ENCODE measurements around the gene DCAF6. TPM values are rescaled to one million over a fixed set of nuclear protein-coding genes. Genes with fewer than 3 reads are reported as not detected.
"Not testable (repeated sequence)": the region's sequence is repeated elsewhere in the genome, so short reads cannot be mapped to it uniquely, and the experiment has no call there.

DCAF6 gene
- total RNA-seq, 1 experiment from 2014 or later: 41.9 TPM

- CTCF ChIA-PET: interaction anchor here (1.2 kb wide), 1 partner anchor 8 kb away, joined by 5 read pairs; the partner anchor contains the start of genes DCAF6 and MPC2
- no peaks in the 10 kb centered on the region for H3K27me3 ChIP-seq (replicated peaks; ENCODE audit: control insufficient read depth, insufficient read depth, low read length)
- intact Hi-C loops (cut with micrococcal nuclease; ENCODE audit: unreplicated experiment): loop anchor here (5.0 kb wide), 1 partner anchor 106 kb away; no protein-coding TSS in a partner anchor
- DNase-seq: no peak
- no peaks in the 10 kb centered on the region for H3K9me3 ChIP-seq
- Mint-ChIP-seq H3K36me3 (ENCODE audit: insufficient read depth, unreplicated experiment) (peaks cover 11% of the 10 kb centered on the region), H3K27ac (ENCODE audit: unreplicated experiment) (peak overlapping the region; percentile 30), H3K4me3 (ENCODE audit: unreplicated experiment) (peak overlapping the region; percentile 65), H3K9me3 (ENCODE audit: unreplicated experiment) (no peaks in the 10 kb centered on the region), H3K4me1 (ENCODE audit: low read depth, unreplicated experiment) (peaks cover 22% of the 10 kb centered on the region), H3K27me3 (ENCODE audit: insufficient read depth, unreplicated experiment) (no peaks in the 10 kb centered on the region)
- H3K36me3 ChIP-seq (ENCODE audit: control insufficient read depth, insufficient read depth, low read length): no peaks in the 10 kb centered on the region
- peak overlapping the region; percentile 29 for H3K4me3 ChIP-seq (ENCODE audit: low read depth, low read length)
- TF ChIP-seq, protein P1, sequence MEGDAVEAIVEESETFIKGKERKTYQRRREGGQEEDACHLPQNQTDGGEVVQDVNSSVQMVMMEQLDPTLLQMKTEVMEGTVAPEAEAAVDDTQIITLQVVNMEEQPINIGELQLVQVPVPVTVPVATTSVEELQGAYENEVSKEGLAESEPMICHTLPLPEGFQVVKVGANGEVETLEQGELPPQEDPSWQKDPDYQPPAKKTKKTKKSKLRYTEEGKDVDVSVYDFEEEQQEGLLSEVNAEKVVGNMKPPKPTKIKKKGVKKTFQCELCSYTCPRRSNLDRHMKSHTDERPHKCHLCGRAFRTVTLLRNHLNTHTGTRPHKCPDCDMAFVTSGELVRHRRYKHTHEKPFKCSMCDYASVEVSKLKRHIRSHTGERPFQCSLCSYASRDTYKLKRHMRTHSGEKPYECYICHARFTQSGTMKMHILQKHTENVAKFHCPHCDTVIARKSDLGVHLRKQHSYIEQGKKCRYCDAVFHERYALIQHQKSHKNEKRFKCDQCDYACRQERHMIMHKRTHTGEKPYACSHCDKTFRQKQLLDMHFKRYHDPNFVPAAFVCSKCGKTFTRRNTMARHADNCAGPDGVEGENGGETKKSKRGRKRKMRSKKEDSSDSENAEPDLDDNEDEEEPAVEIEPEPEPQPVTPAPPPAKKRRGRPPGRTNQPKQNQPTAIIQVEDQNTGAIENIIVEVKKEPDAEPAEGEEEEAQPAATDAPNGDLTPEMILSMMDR (IDR thresholded peaks at IDR 0.05; ENCODE audit: insufficient read depth in 1 of 2, low read depth in 1 of 2, low read length in 1 of 2, severe bottlenecking in 1 of 2, unreplicated experiment in 1 of 2): no peak
- BruUV-seq (replicated peaks): no TSS peak
- H3K4me1 ChIP-seq: peaks cover 51% of the 10 kb centered on the region
- POLR2A ChIA-PET: interaction anchor here (0.7 to 0.8 kb wide), 2 partner anchors 9 to 10 kb away, joined by 3 to 4 read pairs; no protein-coding TSS in a partner anchor
Observed at GRCh38 chr1:167928457-167928852, 8.0 kb upstream of the DCAF6 start.

GRCh38 chr1:167928919-167929318, 7.6 kb upstream of the DCAF6 start:
- H3K27me3 ChIP-seq (replicated peaks; ENCODE audit: control insufficient read depth, insufficient read depth, low read length); DNase-seq; H3K9me3 Mint-ChIP-seq (ENCODE audit: unreplicated experiment); BruUV-seq (replicated peaks); H3K9me3 ChIP-seq; H3K27ac Mint-ChIP-seq (ENCODE audit: unreplicated experiment); H3K36me3 ChIP-seq (ENCODE audit: control insufficient read depth, insufficient read depth, low read length); H3K4me3 Mint-ChIP-seq (ENCODE audit: unreplicated experiment); CTCF ChIA-PET; H3K4me3 ChIP-seq (ENCODE audit: low read depth, low read length); H3K27me3 Mint-ChIP-seq (ENCODE audit: insufficient read depth, unreplicated experiment): not testable (repeated sequence)
- POLR2A ChIA-PET: interaction anchor here (0.7 kb wide), 1 partner anchor 10 kb away, joined by 3 read pairs; no protein-coding TSS in a partner anchor
- Mint-ChIP-seq H3K36me3 (ENCODE audit: insufficient read depth, unreplicated experiment) (peaks cover 11% of the 10 kb centered on the region), H3K4me1 (ENCODE audit: low read depth, unreplicated experiment) (peaks cover 21% of the 10 kb centered on the region)
- intact Hi-C loops (cut with micrococcal nuclease; ENCODE audit: unreplicated experiment): loop anchor here (5.0 kb wide), 1 partner anchor 107 kb away; no protein-coding TSS in a partner anchor
- H3K4me1 ChIP-seq: peaks cover 55% of the 10 kb centered on the region

DNA sequence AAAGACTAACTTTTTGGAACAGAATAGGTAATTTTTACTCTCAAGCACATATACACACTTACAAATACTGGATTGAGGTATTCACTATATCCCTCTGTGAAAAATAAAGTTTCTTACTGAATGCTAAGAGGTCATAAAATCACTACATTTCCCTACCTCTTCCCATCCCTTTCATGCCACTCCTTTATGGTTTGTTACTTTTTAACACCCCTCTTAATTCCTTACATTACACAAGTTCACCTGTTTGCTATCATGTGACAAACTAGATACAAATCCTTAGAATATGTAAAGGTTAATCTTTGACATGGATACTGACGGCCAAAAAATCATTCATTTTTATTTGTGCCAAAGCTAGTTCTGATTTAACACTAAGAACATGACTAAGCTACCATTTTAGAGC, 6.8 kb upstream of the DCAF6 start:
- Mint-ChIP-seq H3K27me3 (ENCODE audit: insufficient read depth, unreplicated experiment) (no peaks in the 10 kb centered on the region), H3K4me3 (ENCODE audit: unreplicated experiment) (peak overlapping the region; percentile 43), H3K9me3 (ENCODE audit: unreplicated experiment) (no peaks in the 10 kb centered on the region), H3K4me1 (ENCODE audit: low read depth, unreplicated experiment) (peaks cover 21% of the 10 kb centered on the region), H3K36me3 (ENCODE audit: insufficient read depth, unreplicated experiment) (peaks cover 11% of the 10 kb centered on the region), H3K27ac (ENCODE audit: unreplicated experiment) (no peak overlapping the region)
- ChIA-PET POLR2A (no interaction called here), CTCF (no interaction called here)
- intact Hi-C loops (cut with micrococcal nuclease; ENCODE audit: unreplicated experiment): loop anchor here (5.0 to 10.0 kb wide), 2 partner anchors 107 to 215 kb away; no protein-coding TSS in a partner anchor
- H3K4me3 ChIP-seq (ENCODE audit: low read depth, low read length): no peak overlapping the region
- no peaks in the 10 kb centered on the region for H3K36me3 ChIP-seq (ENCODE audit: control insufficient read depth, insufficient read depth, low read length)
- no TSS peak for BruUV-seq (replicated peaks)
- DNase-seq: no peak
- no peaks in the 10 kb centered on the region for H3K27me3 ChIP-seq (replicated peaks; ENCODE audit: control insufficient read depth, insufficient read depth, low read length)
- peaks cover 56% of the 10 kb centered on the region for H3K4me1 ChIP-seq
- TF ChIP-seq, protein P1 (IDR thresholded peaks at IDR 0.05; ENCODE audit: insufficient read depth in 1 of 2, low read depth in 1 of 2, low read length in 1 of 2, severe bottlenecking in 1 of 2, unreplicated experiment in 1 of 2): no peak
- no peaks in the 10 kb centered on the region for H3K9me3 ChIP-seq
